ENCODE results near the gene GMPPB. TPM values are rescaled to one million over a fixed set of nuclear protein-coding genes. Genes with fewer than 3 reads are reported as not detected.

Gene GMPPB
- total and polyA plus RNA-seq, 12 donors: 8.7 to 48.8 (median 12.9) TPM

- DNase-seq (no peak), ATAC-seq (no peak)
- no peaks in the 10 kb centered on the region for H3K9me3 ChIP-seq
- TF ChIP-seq, protein P1, sequence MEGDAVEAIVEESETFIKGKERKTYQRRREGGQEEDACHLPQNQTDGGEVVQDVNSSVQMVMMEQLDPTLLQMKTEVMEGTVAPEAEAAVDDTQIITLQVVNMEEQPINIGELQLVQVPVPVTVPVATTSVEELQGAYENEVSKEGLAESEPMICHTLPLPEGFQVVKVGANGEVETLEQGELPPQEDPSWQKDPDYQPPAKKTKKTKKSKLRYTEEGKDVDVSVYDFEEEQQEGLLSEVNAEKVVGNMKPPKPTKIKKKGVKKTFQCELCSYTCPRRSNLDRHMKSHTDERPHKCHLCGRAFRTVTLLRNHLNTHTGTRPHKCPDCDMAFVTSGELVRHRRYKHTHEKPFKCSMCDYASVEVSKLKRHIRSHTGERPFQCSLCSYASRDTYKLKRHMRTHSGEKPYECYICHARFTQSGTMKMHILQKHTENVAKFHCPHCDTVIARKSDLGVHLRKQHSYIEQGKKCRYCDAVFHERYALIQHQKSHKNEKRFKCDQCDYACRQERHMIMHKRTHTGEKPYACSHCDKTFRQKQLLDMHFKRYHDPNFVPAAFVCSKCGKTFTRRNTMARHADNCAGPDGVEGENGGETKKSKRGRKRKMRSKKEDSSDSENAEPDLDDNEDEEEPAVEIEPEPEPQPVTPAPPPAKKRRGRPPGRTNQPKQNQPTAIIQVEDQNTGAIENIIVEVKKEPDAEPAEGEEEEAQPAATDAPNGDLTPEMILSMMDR (IDR thresholded peaks at IDR 0.05): no peak
- intact Hi-C loops (cut with DNase I): no loop called here
- H3K4me3 ChIP-seq: no peak overlapping the region
- H3K36me3 ChIP-seq: peaks cover 0 to 73% (median 8%) of the 10 kb centered on the region in 9 donors
- H3K4me1 ChIP-seq: peaks cover 5 to 26% (median 15%) of the 10 kb centered on the region in 9 donors
- H3K27ac ChIP-seq: no peak overlapping the region
- 91% methylated on average over 16 of the region's 16 CpGs for WGBS, 2 donors
- H3K27me3 ChIP-seq: no peaks in the 10 kb centered on the region
Measured at GRCh38 chr3:49716691-49717210, 7.0 kb downstream of the GMPPB start.

DNA sequence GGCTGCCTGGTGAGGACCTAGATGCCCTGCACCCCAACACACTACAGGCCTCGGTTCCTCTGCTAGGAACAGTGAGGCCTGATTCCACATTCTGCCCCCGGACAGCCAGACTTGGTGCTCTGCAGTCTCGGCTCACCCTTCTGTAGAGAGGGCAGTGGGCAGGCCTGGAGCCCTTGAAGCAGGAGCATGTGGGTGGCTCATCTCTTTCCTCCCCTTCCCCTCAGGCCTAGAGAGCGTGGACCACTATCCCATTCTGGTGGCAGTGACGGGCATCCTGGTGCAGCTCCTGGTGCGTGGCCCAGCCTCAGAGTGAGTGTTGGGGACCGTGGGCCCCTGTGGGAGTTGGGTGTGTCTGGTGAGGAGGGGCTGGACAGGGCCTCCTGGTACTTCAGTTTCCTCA, 7.6 kb downstream of the GMPPB start:
- Histone ChIP-seq H3K4me1 (peaks cover 5 to 25% (median 15%) of the 10 kb centered on the region in 9 donors), H3K9me3 (no peaks in the 10 kb centered on the region), H3K36me3 (peaks cover 0 to 71% (median 8%) of the 10 kb centered on the region in 9 donors), H3K27me3 (no peaks in the 10 kb centered on the region), H3K4me3 (no peak overlapping the region), H3K27ac (no peak overlapping the region)
- intact Hi-C loops (cut with DNase I): no loop called here
- TF ChIP-seq, protein P1 (IDR thresholded peaks at IDR 0.05): no peak
- no peak for DNase-seq
- no peak for ATAC-seq
- 94 to 96% methylated on average over 7 of the region's 7 CpGs for WGBS, 2 donors

GRCh38 chr3:49715611-49716121, 8.1 kb downstream of the GMPPB start:
- intact Hi-C loops (cut with DNase I): no loop called here
- ATAC-seq: no peak

GRCh38 chr3:49714728-49715550, 8.8 kb downstream of the GMPPB start:
- 88 to 91% methylated on average over 13 of the region's 13 CpGs for WGBS, 2 donors
- Histone ChIP-seq H3K27me3 (no peaks in the 10 kb centered on the region), H3K4me1 (peaks cover 5 to 19% (median 14%) of the 10 kb centered on the region in 9 donors), H3K36me3 (peaks cover 0 to 68% (median 8%) of the 10 kb centered on the region in 9 donors), H3K27ac (no peak overlapping the region), H3K4me3 (no peak overlapping the region), H3K9me3 (no peaks in the 10 kb centered on the region)
- DNase-seq (no peak), ATAC-seq (no peak)
- TF ChIP-seq, protein P1 (IDR thresholded peaks at IDR 0.05): no peak
- intact Hi-C loops (cut with DNase I): no loop called here

More at GRCh38 chr3:49715611-49716121, 8.1 kb downstream of the GMPPB start:
- Histone ChIP-seq H3K4me1 (peaks cover 5 to 25% (median 15%) of the 10 kb centered on the region in 9 donors), H3K27ac (no peak overlapping the region), H3K4me3 (no peak overlapping the region), H3K9me3 (no peaks in the 10 kb centered on the region), H3K27me3 (no peaks in the 10 kb centered on the region), H3K36me3 (peaks cover 0 to 71% (median 8%) of the 10 kb centered on the region in 9 donors)
- TF ChIP-seq, protein P1 (IDR thresholded peaks at IDR 0.05): no peak
- WGBS, 2 donors: 91 to 93% methylated on average over 13 of the region's 13 CpGs
- no peak for DNase-seq
